Fibroblast of the aortic adventitia (primary cell): ENCODE data around the gene PPM1E. TPM values are rescaled to one million over a fixed set of nuclear protein-coding genes. Genes with fewer than 3 reads are reported as not detected.

Experiments used
- small RNA-seq: library from RNA; depleted of rRNA; stranded (forward); fragments of <200 nt; gene quantifications from one replicate; pipeline ENCODE3, GENCODE V24; 2012
- total RNA-seq: library from RNA; depleted of rRNA; stranded (reverse); fragments of >200 nt; gene quantifications from 2 replicates; pipeline ENCODE4 v1.2.3, GENCODE V29; 2012; ENCODE audit warnings: low replicate concordance

The PPM1E gene
- total RNA-seq, 1 donor: 0.45 TPM

Small RNA genes lying within 50 kb of the gene (small RNA-seq; reads per million reads assigned to genes)
- gene AC025521.1 (not detected), gene RF00017 (not detected), gene RNU6-518P (not detected)

Other genes with a start within 250 kb of the PPM1E start
- 33.3 and 49.8 TPM in 2 replicates for gene MTMR4, start 241.2 kb upstream of the PPM1E start, total RNA-seq
- not detected in 2 replicates for gene TEX14, start 63.8 kb upstream of the PPM1E start, total RNA-seq
- gene RAD51C, start 63.3 kb upstream of the PPM1E start, total RNA-seq: 4.3 and 35.2 TPM in 2 replicates